Activated T-cell treated with anti-CD3 and anti-CD28 coated beads, Interleukin-2, amount 50 U/mL, for 1 hour (primary cell): ENCODE measurements around the gene FRMD3.

Source experiments
- DNase-seq: peaks from one replicate; pipeline ENCODE4 v3.0.0-alpha.2; 2020

FRMD3 gene

GRCh38 chr9:83218411-83219090, 319.6 kb downstream of the FRMD3 start:
- DNase-seq, result no peak

GRCh38 chr9:83209188-83209731, 328.9 kb downstream of the FRMD3 start:
- no peak for DNase-seq

GRCh38 chr9:83208065-83208850, 329.9 kb downstream of the FRMD3 start:
- no peak for DNase-seq

- DNase-seq, result no peak
Observed at GRCh38 chr9:83204047-83204446, 334.2 kb downstream of the FRMD3 start.

- no peak for DNase-seq
Observed at GRCh38 chr9:83200531-83200930, 337.7 kb downstream of the FRMD3 start.

GRCh38 chr9:83199832-83200231, 338.4 kb downstream of the FRMD3 start:
- DNase-seq, result no peak

GRCh38 chr9:83199240-83199639, 339.0 kb downstream of the FRMD3 start:
- no peak for DNase-seq

GRCh38 chr9:83198371-83198770, 339.8 kb downstream of the FRMD3 start:
- DNase-seq, result no peak

GRCh38 chr9:83197591-83197990, 340.6 kb downstream of the FRMD3 start:
- no peak for DNase-seq

GRCh38 chr9:83196946-83197345, 341.3 kb downstream of the FRMD3 start:
- no peak for DNase-seq
